Gastroesophageal sphincter (tissue), 4 donors: ENCODE measurements around the gene SH3RF3. TPM values are rescaled to one million over a fixed set of nuclear protein-coding genes. Genes with fewer than 3 reads are reported as not detected.

Experiments used
- ATAC-seq: fragments of 150-250 bp; one replicate; pipeline ENCODE4 v1.9.1; 2016; ENCODE audit warnings: mild to moderate bottlenecking, moderate library complexity
- H3K27ac ChIP-seq, 4 donors: fragments of 200-600 bp; sonication (generic) in 3 of 4; 1 replicate in 3 of 4; 2 replicates in 1 of 4; pipeline ENCODE4 v1.5.1; 2016 to 2019
- H3K27me3 ChIP-seq: fragments of 200-600 bp; sonication (generic); one replicate; pipeline ENCODE4 v1.5.1; 2019
- H3K36me3 ChIP-seq, 2 donors: fragments of 200-600 bp; sonication (generic); one replicate each; pipeline ENCODE4 v1.5.1; 2019; ENCODE audit warnings: control low read depth in 1 of 2
- H3K4me1 ChIP-seq, 3 donors: fragments of 200-600 bp; sonication (generic); 1 replicate in 2 of 3; 2 replicates in 1 of 3; pipeline ENCODE4 v1.5.1; 2016 to 2019; ENCODE audit warnings: control low read depth in 2 of 3
- H3K4me3 ChIP-seq, 2 donors: fragments of 200-600 bp; sonication (generic); one replicate each; pipeline ENCODE4 v1.5.1; 2019; ENCODE audit warnings: mild to moderate bottlenecking in 1 of 2, moderate library complexity in 1 of 2
- H3K9me3 ChIP-seq, 3 donors: fragments of 200-600 bp; sonication (generic); one replicate each; pipeline ENCODE4 v1.5.1; 2017 to 2019; ENCODE audit warnings: control low read depth in 2 of 3
- EP300 ChIP-seq: sonication (generic); formaldehyde crosslinking; IDR thresholded peaks from one replicate; pipeline ENCODE4 v1.6.1; 2017; ENCODE audit warnings: antibody characterized with exemption, mild to moderate bottlenecking
- POLR2A ChIP-seq, 2 donors: fragments of 450-650 bp; IDR thresholded peaks; one replicate each; pipeline ENCODE4 v1.6.1; 2017; ENCODE audit warnings: antibody characterized with exemption in 2 of 2, mild to moderate bottlenecking in 2 of 2, moderate library complexity in 1 of 2
- POLR2AphosphoS5 ChIP-seq: sonication (generic); formaldehyde crosslinking; IDR thresholded peaks from one replicate; pipeline ENCODE4 v1.6.1; 2017; ENCODE audit warnings: antibody characterized with exemption
- WGBS, 2 donors: methylation state at CpG; one replicate each; pipeline ENCODE4 v1.1.5; 2018; ENCODE audit warnings: low coverage in 1 of 2; 5-methylcytosine and 5-hydroxymethylcytosine counted together
- total RNA-seq, 4 donors: library from RNA; depleted of rRNA; stranded (reverse); fragments of >200 nt; gene quantifications; one replicate each; pipeline ENCODE4 v1.1.0, GENCODE V29; 2016
- TF ChIP-seq, protein P1 (sequence below), 4 experiments: fragments of 200-600 bp in 2 of 4; fragments of 450-650 bp in 2 of 4; sonication (generic) in 1 of 4; IDR thresholded peaks; one replicate each; pipeline ENCODE4 v1.5.1; 2017 to 2019; ENCODE audit warnings: antibody characterized with exemption in 4 of 4, mild to moderate bottlenecking in 2 of 4, moderate library complexity in 2 of 4

The SH3RF3 gene
- total RNA-seq, 4 donors from 2014 or later = 10.1 to 15.8 (median 13.2) TPM

DNA sequence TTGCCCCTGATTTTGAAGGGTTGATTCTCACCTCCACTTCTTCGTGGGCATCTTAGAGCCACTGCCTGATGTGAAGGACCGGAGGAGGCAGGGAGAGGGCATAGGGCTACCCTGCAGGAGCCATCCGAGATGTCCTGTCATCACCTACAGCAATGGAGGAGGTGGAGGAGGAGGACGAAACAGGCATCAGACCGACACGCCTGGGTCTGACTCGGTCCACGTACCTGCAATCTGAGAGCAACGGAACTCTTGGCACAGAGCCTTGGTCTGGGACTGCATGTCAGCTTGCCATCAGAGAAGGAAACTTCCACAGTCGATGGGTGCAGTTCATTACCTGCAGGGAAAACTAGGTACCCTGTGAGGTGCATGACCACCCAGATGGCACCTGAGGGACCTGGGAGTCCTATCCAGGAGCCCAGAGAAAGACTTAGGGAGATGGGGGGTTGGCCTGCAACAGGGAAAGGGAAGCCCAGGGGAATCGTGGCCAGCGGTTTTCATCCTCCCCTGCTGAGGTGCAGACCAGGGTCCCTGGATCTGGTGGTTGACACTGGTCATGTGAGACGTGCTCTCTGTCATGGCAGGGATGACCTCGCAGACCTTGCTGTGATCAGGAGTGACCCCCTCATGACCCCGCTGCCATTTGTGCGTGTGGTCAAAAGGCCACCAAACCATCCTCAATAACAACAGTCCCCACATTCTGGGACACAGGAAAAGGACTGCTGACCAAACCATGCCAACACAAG, 293.9 kb downstream of the SH3RF3 start:
- peaks cover 0 to 15% of the 10 kb centered on the region in 2 donors for H3K36me3 ChIP-seq
- 60% methylated on average over 2 of the region's 16 CpGs; no CpG with 5 or more reads in 1 of the 2 donors for WGBS, 2 donors
- ATAC-seq = no peak
- no peaks in the 10 kb centered on the region for H3K9me3 ChIP-seq
- H3K27me3 ChIP-seq = no peaks in the 10 kb centered on the region
- no peak overlapping the region for H3K4me3 ChIP-seq
- peaks cover 0 to 20% (median 0%) of the 10 kb centered on the region in 3 donors for H3K4me1 ChIP-seq
- no peak overlapping the region for H3K27ac ChIP-seq
- TF ChIP-seq POLR2A (IDR thresholded peaks at IDR 0.05) (no peak), EP300 (no peak), POLR2AphosphoS5 (no peak)
- TF ChIP-seq, protein P1, sequence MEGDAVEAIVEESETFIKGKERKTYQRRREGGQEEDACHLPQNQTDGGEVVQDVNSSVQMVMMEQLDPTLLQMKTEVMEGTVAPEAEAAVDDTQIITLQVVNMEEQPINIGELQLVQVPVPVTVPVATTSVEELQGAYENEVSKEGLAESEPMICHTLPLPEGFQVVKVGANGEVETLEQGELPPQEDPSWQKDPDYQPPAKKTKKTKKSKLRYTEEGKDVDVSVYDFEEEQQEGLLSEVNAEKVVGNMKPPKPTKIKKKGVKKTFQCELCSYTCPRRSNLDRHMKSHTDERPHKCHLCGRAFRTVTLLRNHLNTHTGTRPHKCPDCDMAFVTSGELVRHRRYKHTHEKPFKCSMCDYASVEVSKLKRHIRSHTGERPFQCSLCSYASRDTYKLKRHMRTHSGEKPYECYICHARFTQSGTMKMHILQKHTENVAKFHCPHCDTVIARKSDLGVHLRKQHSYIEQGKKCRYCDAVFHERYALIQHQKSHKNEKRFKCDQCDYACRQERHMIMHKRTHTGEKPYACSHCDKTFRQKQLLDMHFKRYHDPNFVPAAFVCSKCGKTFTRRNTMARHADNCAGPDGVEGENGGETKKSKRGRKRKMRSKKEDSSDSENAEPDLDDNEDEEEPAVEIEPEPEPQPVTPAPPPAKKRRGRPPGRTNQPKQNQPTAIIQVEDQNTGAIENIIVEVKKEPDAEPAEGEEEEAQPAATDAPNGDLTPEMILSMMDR (IDR thresholded peaks at IDR 0.05) = no peak

DNA sequence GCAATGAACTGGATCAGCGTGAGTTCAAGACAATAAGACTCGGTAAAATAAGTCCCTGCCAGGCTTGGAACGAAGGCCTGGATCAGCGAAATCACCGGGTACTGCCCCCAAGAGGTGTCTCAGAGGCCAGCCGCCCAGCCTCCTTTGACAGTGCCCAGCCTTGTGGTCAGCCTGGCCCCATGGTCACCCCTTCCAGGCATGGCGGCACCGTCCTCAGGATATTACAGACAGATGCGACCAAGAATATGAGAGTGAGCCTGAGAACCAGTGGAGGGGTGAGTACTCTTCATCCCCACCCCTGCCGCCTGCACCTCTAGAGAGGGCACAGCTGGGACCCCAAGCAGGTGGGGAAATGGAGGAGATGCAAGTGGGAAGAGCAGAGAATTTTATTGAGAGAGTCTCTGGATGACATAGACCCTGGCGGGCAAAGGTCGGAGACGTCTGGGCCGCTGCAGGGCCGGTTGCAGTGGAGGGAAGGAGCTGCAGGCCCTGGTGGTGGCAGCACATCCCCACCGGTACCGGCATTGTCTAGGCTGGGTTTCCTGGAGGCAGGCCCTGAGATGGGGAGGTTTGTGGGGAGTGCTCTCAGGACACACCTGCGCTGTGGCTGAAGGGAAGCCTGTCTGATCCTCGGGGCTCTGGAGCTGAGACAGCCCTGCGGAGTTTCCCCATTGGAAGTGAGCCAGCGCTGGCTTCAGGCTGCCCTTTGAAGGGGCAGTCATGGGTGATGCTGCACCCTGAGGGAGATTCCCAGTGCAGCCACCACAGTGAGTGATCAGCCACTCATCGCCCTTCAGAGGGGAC, 294.8 kb downstream of the SH3RF3 start:
- no peak overlapping the region for H3K4me3 ChIP-seq
- ATAC-seq = no peak
- peaks cover 0 to 15% of the 10 kb centered on the region in 2 donors for H3K36me3 ChIP-seq
- 94 to 95% methylated on average over 2 to 14 of the region's 22 CpGs for WGBS, 2 donors
- H3K27ac ChIP-seq = no peak overlapping the region
- no peaks in the 10 kb centered on the region for H3K9me3 ChIP-seq
- TF ChIP-seq EP300 (no peak), POLR2A (IDR thresholded peaks at IDR 0.05) (no peak), POLR2AphosphoS5 (no peak)
- TF ChIP-seq, protein P1 (IDR thresholded peaks at IDR 0.05) = no peak
- no peaks in the 10 kb centered on the region for H3K27me3 ChIP-seq
- peaks cover 0 to 20% (median 0%) of the 10 kb centered on the region in 3 donors for H3K4me1 ChIP-seq

DNA sequence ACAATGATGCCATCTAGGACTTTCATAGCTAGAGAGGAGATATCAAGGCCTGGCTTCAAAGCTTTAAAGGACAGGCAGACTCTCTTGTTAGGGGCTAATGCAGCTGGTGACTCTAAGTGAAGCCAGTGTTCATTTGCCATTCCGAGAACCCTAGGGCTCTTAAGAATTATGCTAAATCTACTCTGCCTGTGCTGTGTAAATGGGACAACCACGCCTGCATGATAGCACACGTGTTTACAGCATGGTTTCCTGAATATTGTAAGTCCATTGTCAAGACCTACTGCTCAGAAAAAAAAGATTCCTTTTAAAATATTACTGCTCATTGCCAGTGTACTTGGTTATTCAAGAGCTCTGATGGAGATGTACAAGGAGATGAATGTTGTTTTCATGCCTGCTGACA, 296.4 kb downstream of the SH3RF3 start:
- Histone ChIP-seq H3K27me3 (no peaks in the 10 kb centered on the region), H3K4me1 (peaks cover 0 to 18% (median 3%) of the 10 kb centered on the region in 3 donors), H3K4me3 (no peak overlapping the region), H3K9me3 (no peaks in the 10 kb centered on the region), H3K27ac (no peak overlapping the region), H3K36me3 (peaks cover 0 to 15% of the 10 kb centered on the region in 2 donors)
- no peak for ATAC-seq
- WGBS, 2 donors = 100% methylated on average over 3 of the region's 3 CpGs
- no peak for TF ChIP-seq POLR2A (IDR thresholded peaks at IDR 0.05)
- TF ChIP-seq POLR2AphosphoS5 = no peak
- TF ChIP-seq, protein P1 (IDR thresholded peaks at IDR 0.05) = no peak
- TF ChIP-seq EP300 = no peak

DNA sequence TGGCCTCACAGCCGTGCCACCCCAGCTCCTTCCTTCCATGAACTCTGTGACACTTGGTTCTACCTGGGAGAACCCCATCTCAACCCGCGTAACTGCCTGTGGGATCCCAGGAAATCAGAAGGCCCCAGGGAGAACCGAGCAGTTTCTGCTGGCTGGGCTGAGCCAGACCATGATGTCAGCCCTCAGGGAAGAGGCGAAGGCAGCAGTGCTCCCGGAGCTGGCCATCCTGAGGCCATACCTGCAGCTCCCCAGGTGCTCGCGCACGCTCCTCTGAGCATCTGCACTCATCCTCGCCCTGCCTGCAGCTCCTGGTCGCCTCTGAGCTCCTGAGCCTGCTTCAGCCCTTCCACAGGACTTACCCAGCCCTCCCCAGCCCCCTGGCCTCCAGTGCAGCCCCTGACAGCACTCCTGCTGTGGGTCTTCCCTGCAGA, 298.7 kb downstream of the SH3RF3 start:
- TF ChIP-seq, protein P1 (IDR thresholded peaks at IDR 0.05) = no peak
- TF ChIP-seq POLR2AphosphoS5 (no peak), EP300 (no peak), POLR2A (IDR thresholded peaks at IDR 0.05) (no peak)
- Histone ChIP-seq H3K36me3 (peaks cover 0 to 16% of the 10 kb centered on the region in 2 donors), H3K4me1 (peaks cover 0 to 17% (median 3%) of the 10 kb centered on the region in 3 donors), H3K27ac (no peak overlapping the region), H3K4me3 (no peak overlapping the region), H3K27me3 (no peaks in the 10 kb centered on the region), H3K9me3 (no peaks in the 10 kb centered on the region)
- no peak for ATAC-seq
- WGBS, 2 donors = no CpG with 5 or more reads among the region's 11 CpGs
